Measurements from ENCODE around the gene MAN1A1.

The MAN1A1 gene

DNA sequence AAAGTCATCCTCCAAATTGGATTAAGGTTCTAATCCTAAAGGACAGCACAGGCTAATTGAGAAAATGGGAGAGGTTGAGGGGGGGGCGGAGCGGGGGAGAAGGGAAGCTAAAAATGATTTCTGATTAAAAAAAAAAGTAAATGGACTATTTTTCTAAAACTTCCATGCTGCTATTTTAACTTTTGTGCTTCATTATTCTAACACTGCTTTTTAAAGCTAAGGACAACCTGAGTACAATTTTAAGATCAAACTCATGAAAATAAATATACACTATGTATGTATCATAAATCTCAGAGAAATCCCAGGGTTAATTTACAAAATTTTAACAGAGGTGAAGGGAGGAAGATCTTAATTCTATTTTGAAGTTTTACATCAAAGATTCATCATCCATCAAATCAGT lies 4.4 kb downstream of the MAN1A1 start:
- no peak for DNase-seq

DNA sequence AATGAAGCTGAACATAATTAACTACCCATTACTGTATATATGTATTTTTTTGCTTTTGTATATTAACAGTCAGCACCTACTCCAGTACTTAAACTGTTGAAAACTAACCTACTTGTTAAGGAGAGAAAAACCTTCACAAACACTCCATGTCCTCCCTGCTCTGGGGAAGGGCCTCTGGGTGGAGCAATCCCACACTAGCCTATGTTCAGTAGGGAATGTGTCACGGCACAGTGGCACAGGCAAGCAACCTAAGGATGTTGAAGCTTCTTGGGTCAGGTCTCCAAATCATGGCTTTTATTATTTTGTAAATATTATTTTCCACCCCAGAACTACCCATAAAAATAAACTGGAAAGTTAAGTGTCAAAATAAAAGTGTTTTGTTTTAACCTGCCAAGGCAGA lies 5.3 kb downstream of the MAN1A1 start:
- DNase-seq: no peak

DNA sequence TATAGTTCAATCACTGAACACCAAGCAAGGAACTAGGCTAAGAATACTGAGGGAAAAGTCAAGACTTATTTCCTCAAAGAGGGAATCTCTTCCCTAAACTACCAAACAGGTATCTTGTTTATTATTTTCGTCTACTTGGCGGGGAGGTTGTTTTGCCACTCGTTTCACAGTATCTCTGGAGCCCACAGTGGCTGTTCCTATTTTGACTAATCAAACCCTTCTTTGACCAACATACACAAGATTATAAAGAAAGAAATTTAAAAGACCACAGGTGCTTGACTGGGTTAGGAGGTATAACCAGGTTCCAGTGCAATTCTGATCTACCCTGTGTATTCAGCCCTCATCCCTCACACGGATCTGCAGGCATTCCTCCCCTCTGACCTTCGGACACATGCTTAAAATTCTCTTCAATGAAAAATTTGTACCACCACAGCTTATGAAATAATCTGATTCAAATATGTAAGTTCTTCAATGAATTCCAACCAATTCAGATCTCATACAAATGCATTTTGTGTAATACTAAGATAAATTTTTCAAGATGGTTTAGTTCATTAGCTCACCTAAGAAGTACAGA lies 5.9 kb downstream of the MAN1A1 start:
- no peak for DNase-seq

DNA sequence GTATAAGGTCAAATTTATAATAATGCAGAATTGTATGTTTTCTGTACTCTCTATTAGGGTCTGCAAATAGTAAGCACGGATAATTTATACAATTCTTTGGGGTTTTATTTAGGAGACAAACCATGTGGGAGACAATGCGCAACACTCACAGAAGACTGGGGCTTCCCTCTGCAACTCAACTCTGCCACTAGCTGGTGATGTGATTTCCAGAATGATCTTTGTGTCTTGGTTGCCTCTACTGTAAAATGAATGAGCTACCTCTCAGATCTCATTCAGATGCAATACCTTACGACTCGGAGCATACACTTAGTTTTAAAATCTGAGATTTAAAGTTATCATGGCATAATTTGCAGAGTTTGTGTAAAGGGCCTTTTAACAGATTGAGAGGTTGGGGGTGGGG lies 6.4 kb downstream of the MAN1A1 start:
- DNase-seq: no peak

DNA sequence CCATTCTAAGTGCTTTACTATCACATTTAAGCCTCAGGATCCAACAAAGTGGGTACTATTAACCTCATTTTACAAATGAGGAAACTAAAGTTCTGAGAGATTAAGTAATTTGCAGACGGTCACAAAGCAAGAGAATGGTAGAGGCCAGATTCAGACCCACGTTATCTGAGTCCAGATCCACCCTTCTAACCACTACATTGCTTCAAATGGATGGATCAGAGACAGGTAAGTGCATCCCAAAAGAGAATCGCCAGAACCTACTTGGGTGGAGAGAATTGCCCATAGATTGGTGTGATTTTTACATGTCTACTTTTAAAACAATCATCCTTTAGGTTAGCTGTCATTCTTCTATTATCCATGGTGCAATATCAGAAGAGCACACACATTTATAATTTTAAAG lies 7.1 kb downstream of the MAN1A1 start:
- no peak for DNase-seq

DNA sequence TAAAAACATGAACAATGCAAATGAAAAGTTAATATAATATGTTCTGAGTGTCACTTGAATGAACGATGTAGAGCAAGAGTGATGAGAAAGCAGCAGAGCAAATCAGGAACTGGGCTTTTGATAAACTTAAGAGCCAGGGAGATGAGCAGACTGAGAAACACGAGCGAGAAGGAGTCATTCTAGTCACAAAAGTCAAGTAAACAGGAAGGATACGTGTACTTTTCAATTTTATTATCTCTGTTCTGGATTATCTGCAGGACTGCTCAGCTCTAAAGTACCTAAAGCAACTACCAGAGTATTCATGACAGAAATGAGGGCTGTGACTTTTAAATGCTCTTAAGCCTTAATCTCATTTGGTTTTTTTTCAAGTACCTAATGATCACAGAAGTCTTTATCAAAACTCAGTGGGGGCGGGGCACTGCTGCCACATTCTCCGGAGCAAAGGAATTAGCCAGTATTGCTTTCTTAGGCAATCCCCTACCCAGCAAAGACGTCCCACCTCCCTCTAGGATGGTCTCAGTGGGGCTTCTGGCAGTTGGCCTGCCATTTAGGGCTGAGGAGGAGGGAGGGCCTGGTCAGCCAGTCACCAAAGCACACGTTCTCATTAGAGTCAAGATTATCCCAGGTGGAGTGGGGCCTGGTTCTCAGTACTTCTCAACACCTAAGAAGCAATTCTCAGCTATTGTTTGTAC lies 8.6 kb downstream of the MAN1A1 start:
- DNase-seq: no peak

DNA sequence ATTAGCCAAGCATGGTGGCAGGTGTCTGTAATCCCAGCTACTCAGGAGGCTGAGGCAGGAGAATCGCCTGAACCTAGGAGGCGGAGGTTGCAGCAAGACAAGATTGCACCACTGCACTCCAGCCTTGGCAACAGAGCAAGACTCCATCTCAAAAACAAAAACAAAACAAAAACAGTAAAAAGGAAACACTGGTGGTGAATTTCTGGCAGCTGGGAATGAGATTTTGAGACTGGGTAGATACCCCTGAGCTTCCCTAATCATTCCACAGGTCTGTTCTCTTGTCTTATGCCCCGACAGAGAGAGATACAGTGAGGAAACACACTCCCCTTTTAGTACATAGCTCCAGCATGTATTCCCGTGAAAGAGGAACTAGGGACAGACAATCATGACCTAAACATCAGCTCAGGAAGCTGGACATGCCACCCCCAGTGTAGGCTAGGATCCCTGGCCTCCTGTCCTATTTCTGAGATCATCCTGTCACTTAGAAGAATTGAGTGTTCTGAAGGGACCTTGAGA lies 9.6 kb downstream of the MAN1A1 start:
- DNase-seq: no peak

DNA sequence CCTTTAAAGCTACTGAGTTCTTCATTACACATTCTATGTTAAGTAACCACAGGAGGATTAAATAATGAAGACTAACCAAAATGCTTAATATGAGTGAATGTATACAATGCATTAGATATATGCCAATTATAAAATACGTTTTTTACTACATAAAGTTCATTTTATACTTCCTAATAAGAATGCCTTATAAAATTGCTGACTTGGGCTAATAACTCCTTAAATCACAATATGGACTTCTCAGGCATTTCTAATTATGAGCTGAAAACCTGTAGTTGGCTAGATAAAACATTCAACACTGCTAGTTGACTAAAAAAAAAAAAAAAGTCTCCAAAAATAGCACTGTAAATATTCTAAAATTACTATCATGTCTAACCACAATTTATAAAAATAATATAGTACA lies 11.8 kb downstream of the MAN1A1 start:
- no peak for DNase-seq

DNA sequence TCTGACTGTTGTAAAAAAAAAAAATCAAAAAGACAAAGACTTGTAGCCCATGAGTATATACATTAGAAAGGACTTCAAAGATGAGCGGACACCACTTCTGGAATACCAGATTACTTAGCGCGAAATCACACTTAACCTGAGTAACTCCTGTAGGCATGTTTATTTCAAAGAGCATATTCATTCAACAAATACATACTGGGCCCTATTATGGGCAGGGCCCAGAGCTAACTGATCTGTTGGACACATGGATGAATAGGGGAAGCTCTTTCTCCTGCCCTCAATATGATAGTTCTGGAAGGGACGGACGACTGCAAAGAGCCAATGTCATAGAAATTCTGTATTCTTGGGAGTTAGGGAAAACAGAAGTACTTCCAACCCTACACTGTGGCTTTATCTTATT lies 12.3 kb downstream of the MAN1A1 start:
- no peak for DNase-seq

DNA sequence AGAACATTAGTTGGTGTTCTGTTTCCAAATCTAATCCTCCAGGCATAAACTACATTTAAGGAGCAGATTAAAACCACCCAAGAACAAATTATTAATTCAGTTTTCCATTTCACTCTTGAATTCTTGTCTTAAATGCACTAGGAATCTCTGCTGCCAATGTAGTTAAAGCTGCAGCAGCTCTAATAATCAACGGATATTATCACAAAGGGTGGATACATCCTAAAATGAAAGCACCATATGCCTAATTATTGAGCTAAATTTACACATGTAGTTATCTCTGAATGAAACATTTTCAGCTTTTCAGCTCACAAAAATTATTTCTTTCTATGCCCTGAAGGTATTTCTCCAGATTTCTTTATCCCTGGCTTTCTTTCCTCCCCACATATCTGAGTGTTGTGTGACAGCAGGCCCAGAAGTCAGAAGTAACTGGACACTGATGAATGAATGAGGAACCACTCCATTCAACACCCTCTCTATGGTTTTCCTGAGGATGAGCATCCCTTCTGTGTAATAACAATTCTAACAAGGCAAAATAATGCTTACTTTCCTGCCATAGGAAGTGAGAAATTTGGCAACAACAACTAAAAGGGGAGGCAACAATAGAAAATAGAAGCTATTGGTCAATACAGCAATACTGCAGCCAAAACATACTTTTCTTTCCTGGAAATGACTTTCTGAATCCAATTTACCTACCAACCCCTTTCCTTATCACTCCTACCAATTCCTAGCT lies 14.9 kb downstream of the MAN1A1 start:
- no peak for DNase-seq

DNA sequence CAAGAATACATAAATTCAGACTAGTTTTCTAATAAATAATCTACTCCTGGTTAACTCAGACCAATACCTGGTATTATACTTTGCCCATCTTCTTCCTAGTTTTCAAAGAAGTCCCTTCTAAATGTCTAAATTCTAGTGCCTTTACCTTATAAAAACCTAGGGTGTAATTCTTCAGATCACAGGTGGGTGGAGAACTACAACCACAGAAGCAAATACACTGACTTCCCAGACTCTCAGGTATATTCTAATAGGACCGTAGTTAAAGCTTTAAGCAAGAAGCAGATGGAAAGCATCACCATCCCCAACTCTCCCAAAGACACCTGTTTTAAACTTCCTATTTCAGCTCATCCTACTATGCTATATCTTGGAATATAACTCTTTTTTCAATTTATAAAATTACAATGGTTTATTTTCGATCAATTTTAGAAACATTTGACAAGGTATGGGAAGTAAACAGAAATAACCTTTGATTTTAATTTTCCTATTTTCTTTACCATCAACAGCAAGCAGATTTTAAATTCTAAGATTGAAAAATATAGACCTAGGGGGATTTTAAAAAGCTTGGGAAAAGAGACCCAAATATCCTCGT lies 15.8 kb downstream of the MAN1A1 start:
- no peak for DNase-seq

DNA sequence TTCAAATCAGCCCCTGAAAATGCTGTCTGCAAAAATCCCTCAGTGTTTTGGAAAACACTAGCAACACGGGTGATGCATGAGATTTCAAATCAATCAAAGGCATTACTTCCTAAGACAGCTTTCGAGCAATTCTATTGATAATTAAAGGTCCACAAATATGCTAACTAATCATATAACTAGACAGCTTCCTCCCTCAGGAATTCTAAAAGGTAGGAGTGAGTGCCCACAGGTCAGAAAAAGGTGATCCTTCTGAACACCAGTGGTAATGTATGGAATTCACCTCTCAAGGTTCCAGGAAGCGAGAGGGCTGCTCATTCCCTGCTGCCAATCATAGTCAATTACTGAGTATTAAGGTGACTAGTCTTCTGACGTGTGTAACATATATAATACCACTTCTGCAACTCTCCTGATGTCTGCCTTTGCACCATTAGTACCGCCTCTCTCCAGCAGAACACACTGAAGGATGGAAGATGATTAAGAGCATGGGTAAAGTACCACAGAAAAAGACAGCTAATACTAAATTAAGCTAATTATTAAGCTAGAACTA lies 16.4 kb downstream of the MAN1A1 start:
- DNase-seq: no peak

DNA sequence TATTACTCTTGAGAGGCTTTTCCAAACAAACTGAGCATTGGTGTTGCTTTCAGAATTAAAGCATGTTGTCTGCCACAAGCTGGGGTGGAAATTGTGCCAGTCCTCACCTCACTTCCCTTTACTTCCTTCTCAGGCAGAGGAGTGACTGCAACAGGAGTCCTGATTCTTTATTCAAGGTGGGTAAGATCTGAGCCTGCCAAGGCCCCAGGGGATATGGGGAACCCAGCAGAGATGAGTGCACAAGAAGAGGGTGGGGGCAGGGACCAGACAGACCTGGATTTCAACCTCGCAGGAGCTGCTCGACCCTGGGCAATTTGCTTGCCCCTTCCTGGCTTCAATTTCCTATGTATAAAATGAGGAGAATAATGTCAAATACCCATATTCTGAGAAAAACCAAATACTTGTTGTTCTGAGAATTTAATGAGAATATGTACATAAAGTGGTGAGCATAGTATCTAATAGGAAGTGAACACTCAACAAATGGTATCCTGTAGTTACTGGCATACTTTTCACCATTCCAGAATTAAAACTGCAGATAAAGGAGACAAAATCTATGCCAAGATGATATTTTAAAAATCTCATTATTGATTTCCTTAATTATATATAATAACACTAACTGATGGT lies 17.8 kb downstream of the MAN1A1 start:
- DNase-seq: no peak

DNA sequence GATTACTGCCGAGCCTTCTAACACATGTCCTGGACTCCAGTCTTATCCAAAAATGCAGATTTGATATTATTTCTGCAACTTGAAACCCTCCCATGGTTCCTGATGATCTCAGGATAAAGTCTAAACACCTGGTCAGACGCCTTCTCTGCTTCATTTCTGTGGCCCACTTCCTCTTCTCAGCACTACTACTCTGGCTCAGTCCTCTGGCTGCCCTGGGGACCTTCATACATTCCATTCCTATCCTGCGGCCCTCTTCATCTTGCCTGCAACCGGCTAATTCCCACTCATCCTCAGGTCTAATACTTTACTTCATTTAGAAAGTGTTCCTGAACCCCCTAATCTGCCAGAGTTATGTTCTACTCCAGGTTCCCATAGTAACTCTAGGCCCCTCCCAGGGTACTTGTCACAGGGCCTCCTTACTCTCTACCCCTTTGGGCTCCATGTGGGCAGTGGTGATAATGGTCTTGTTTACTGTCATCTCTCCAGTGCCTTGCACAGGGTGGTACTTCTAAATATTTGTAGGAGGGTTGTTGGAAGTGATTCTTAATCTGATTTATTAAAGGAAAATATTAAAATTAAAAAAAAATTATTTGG lies 18.9 kb downstream of the MAN1A1 start:
- DNase-seq: no peak

DNA sequence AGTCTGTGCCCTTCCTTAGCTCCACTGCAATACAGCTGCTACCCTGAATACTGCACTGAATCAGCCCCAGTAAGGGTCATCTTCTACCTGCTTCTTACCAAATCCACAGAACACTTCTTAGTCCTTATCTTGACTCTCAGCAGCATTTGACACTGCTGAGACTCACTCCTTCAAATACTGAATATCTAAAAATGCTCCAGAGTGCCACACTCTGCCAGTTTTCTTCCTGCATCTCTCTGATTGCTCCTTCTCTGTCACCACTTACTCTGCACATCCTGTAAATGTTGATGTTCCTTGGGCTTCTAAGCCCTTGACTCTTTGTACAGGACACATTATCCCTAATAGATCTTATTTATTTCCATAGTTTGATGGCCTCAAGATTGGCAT lies 19.8 kb downstream of the MAN1A1 start:
- DNase-seq: no peak

DNA sequence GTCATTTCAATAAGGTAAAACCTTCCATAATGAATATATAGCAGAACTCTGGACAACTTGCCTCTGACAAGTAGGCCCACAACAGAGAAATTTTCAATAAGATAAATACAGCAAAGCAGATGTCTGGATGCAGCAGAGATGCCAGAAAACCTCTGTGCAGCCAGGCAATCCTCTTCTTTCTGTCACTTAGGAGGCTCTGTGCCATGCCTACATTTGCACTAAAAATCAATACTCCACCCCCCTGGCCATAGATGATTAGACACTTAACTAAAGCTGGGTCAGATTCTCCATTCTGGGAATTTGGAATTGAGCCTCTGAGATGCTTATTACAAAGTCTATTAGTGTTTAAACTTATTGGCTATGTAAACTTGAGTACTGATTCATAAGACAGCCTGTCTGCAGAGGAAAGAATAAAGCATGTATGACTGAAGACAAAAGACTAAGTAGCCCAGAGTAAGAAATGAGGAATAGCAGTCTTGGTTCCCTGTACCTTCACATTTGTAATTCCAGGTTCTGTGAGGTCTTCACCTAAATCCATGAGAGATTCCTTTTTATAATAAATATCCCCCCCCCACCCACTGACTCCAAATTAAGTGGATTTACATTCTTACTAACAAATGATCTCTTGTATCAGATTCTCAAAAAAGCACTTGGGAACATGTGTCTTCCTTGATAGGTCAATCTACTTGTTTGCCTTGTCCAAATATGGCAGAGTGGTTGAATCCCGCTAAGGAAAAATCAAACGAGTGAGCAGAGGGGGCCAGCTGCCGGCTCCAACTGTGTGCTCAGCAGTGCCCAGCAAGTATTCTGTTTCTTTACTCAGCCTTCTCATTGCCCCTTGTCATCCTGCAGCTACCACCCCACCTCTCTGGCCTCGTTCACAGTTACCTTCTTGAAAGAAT lies 20.4 kb downstream of the MAN1A1 start:
- no peak for DNase-seq

DNA sequence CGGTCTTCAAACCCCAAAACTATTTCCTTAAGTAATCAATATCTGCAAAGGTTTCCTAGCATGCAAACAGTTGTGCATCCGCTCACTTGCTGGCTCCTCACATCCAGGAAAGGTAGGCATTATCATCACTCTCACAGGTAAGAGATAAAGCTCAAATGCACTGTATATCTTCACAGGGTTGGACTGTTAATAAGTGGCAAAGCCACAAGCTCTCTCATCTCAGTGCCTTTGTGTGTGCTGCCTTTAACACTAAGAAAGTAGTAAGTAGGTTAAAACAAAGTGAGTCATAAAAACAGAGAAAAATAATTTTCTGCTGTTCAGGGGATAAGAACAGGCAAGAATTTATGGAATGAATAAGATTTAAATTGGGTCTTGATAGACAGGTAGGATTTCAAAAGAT lies 21.3 kb downstream of the MAN1A1 start:
- no peak for DNase-seq

DNA sequence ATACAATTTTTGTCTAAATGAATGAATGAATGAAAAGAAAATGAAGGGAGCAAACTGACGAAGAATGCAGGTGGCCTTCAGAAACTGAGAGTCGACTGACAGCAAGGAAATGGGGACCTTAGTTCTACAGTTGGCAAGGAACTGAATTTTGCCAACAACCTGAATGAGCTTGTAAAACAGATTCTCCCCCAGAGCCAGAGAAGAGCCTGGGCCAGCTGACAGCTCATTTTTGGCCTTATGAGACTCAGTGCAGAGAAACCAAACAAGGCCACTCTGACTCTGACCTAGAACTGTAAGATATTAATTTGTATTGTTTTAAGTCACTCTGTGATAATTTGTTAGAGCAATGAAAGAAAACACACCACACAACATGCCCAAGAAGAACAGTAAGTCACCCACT lies 21.8 kb downstream of the MAN1A1 start:
- no peak for DNase-seq

DNA sequence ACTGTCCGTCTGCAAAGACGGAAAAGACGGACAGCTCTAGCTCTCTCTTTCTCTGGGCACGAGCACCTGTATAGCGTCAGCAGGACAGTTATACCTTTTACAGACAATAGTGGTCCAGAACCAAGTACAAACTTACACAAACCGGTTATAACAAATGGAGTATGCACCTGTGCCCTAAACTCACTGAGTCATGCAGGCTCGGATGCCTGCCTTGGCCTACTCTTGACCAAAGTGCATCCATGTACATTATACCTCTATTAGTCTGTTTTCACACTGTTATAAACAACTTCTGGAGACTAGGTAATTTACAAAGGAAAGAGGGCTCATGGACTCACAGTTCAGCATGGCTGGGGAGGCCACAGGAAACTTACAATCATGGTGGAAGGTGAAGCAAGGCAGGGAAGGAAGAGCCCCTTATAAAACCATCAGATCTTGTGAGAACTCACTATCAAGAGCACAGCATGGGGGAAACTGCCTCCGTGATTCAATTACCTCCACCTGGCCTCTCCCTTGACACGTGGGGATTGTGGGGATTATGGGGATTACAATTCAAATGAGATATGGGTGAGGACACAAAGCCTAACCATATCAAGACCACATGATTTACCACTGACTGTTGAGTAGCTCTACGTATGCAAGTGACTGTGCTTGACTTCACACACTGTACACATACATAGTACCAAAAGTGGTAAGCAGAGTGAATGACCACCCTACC lies 23.1 kb downstream of the MAN1A1 start:
- DNase-seq: no peak

DNA sequence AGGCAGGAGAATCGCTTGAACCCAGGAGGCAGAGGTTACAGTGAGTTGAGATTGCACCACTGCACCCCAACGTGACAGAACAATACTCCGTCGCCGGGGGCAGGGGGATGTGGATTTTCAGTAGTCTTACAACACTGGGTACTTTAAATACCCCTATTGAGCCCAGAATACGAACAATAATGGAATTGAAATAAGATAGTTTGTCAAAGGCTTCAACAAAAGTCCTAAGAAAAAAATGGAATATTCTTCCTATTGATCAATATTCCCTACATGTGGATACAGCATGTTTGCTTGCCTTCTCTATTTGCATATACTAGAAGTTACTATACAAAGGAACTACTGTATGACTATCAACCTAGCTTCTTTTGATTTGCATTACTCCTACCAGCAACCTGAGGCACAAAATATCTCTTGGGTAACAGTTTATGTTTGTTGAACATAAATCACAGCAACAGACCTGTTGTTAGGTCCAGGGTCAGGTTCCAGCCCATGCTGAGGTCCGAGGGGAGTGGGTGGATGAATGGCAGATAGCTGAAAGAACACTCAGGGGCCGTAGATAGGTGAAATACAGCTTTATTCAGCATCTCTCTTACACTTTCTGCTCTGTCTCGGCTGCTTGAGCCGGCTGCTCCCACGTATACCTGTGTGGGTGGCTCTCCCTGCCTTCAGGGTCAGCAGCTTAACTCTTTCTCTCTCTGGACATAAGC lies 23.8 kb downstream of the MAN1A1 start:
- no peak for DNase-seq

Data from activated CD4-positive, alpha-beta T cell treated with anti-CD3 and anti-CD28 coated beads for 1 hour (primary cell).